MM.1S (cell line): Measurements from ENCODE around the gene ACTBL2.

Experiments
- DNase-seq: peaks from one replicate; pipeline ENCODE4 v3.0.0-alpha.2; 2015
- H2AFZ ChIP-seq: fragments of 300-600 bp; sonication (generic); 2 replicates; pipeline ENCODE4 v1.6.0; 2016; ENCODE audit warnings: antibody characterized with exemption, low read length
- H3F3A ChIP-seq: fragments of 300-600 bp; sonication (generic); 2 replicates; pipeline ENCODE4 v1.6.1; 2016; ENCODE audit warnings: mild to moderate bottlenecking, antibody characterized with exemption, low read length, moderate library complexity, mixed read lengths; ENCODE audit not compliant: insufficient read depth
- H3K27ac ChIP-seq: fragments of 300-600 bp; sonication (generic); 2 replicates; pipeline ENCODE4 v1.5.1; 2016; ENCODE audit warnings: mild to moderate bottlenecking, low read length
- H3K27me3 ChIP-seq: fragments of 300-600 bp; sonication (generic); replicated peaks from 2 replicates; pipeline ENCODE4 v1.6.0; 2016; ENCODE audit warnings: low read length; ENCODE audit not compliant: insufficient read depth
- H3K36me3 ChIP-seq: fragments of 300-600 bp; sonication (generic); replicated peaks from 2 replicates; pipeline ENCODE4 v1.6.1; 2016; ENCODE audit warnings: mild to moderate bottlenecking, low read length, mixed read lengths; ENCODE audit not compliant: insufficient read depth
- H3K4me1 ChIP-seq: fragments of 300-600 bp; sonication (generic); 2 replicates; pipeline ENCODE4 v1.6.1; 2016; ENCODE audit warnings: low read length, mixed read lengths
- H3K4me2 ChIP-seq: fragments of 300-600 bp; sonication (generic); 2 replicates; pipeline ENCODE4 v1.6.0; 2016; ENCODE audit warnings: low read depth, low read length
- H3K4me3 ChIP-seq: fragments of 300-600 bp; sonication (generic); 2 replicates; pipeline ENCODE4 v1.5.1; 2016; ENCODE audit warnings: low read length, mixed read lengths
- H3K79me2 ChIP-seq: fragments of 300-600 bp; sonication (generic); 2 replicates; pipeline ENCODE4 v1.6.1; 2016; ENCODE audit warnings: mixed run types, low read length, mixed read lengths
- H3K9ac ChIP-seq: fragments of 300-600 bp; sonication (generic); 2 replicates; pipeline ENCODE4 v1.6.1; 2016; ENCODE audit warnings: low read length, mixed read lengths
- H3K9me2 ChIP-seq: fragments of 300-600 bp; sonication (generic); replicated peaks from 2 replicates; pipeline ENCODE4 v1.6.1; 2016; ENCODE audit warnings: mild to moderate bottlenecking, low read length, mixed read lengths; ENCODE audit not compliant: insufficient read depth
- H3K9me3 ChIP-seq: fragments of 300-600 bp; sonication (generic); replicated peaks from 2 replicates; pipeline ENCODE4 v1.6.1; 2016; ENCODE audit warnings: mild to moderate bottlenecking, low read length, mixed read lengths; ENCODE audit not compliant: insufficient read depth
- H4K20me1 ChIP-seq: fragments of 300-600 bp; sonication (generic); 2 replicates; pipeline ENCODE4 v1.6.1; 2016; ENCODE audit warnings: mild to moderate bottlenecking, low read length, moderate library complexity, mixed read lengths; ENCODE audit not compliant: insufficient read depth
- CTCF ChIP-seq: fragments of 300-600 bp; sonication (generic); IDR thresholded peaks from 2 replicates; pipeline ENCODE4 v1.5.1; 2016; ENCODE audit warnings: antibody characterized with exemption, low read length, mixed read lengths
- EZH2 ChIP-seq: fragments of 300-600 bp; sonication (generic); optimal IDR thresholded peaks from 2 replicates; pipeline ENCODE3; 2017; ENCODE audit warnings: low read depth, mild to moderate bottlenecking, antibody characterized with exemption, low read length, mixed read lengths
- EZH2phosphoT487 ChIP-seq: fragments of 300-600 bp; sonication (generic); IDR thresholded peaks from 2 replicates; pipeline ENCODE4 v1.6.1; 2018; ENCODE audit warnings: antibody characterized with exemption, low read length

ACTBL2 gene

DNA sequence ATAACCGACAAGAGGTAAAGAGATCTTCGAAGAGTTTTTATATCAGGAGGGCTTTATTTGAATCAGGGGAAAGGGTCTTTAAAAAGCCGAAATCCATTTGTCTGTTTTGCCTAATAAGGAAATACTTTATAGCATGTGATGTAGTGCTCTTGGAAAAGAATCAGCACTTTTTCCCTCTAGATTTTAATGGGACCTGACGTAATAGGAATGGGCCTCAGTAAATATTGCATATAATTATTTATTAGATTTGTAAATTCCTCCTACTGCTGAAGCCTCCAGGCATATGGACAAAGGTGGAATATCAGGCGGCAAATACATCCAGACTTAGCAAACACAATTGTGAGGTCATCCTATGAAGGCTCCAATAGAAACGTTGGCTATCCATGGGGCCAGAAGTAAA lies 50.9 kb downstream of the ACTBL2 start:
- Histone ChIP-seq H4K20me1 (no peaks in the 10 kb centered on the region), H3K79me2 (no peaks in the 10 kb centered on the region), H3K4me3 (no peak overlapping the region), H3K9me3 (no peaks in the 10 kb centered on the region), H3K9me2 (no peaks in the 10 kb centered on the region), H3K36me3 (no peaks in the 10 kb centered on the region), H2AFZ (no peak overlapping the region), H3K9ac (no peak overlapping the region), H3K27ac (no peak overlapping the region), H3K4me2 (no peak overlapping the region), H3K4me1 (no peaks in the 10 kb centered on the region), H3K27me3 (no peaks in the 10 kb centered on the region), H3F3A (no peaks in the 10 kb centered on the region)
- no peak for DNase-seq
- TF ChIP-seq CTCF (no peak), EZH2phosphoT487 (no peak), EZH2 (no peak)
